Activated CD4-positive, alpha-beta T cell treated with anti-CD3 and anti-CD28 coated beads, Interleukin-2, amount 10 ng/mL, durations not matched to agents 7 days and 5 days (primary cell): ENCODE results near the gene STXBP6. TPM values are rescaled to one million over a fixed set of nuclear protein-coding genes. Genes with fewer than 3 reads are reported as not detected.

Experiments
- CTCF ChIA-PET: fragments of 350-600 bp; sonication (Branson Sonifier 250); formaldehyde crosslinking; loops from one replicate; lab custom pipeline; 2021; ENCODE audit warnings: antibody characterized with exemption; lab: Charles Lee
- POLR2A ChIA-PET: fragments of 350-600 bp; sonication (Branson Sonifier 250); formaldehyde crosslinking; loops from one replicate; lab custom pipeline; 2021; ENCODE audit warnings: antibody characterized with exemption; lab: Charles Lee
- DNase-seq: peaks from one replicate; pipeline ENCODE4 v3.0.0-alpha.2; 2020
- H3K27ac Mint-ChIP-seq: one replicate; pipeline ENCODE4 v1.8.0; 2021; ENCODE audit warnings: mild to moderate bottlenecking, moderate library complexity, mixed read lengths
- H3K27me3 Mint-ChIP-seq: one replicate; pipeline ENCODE4 v1.8.0; 2021; ENCODE audit warnings: mixed read lengths
- H3K36me3 Mint-ChIP-seq: one replicate; pipeline ENCODE4 v1.8.0; 2021; ENCODE audit warnings: low read depth, mixed read lengths
- H3K4me1 Mint-ChIP-seq: one replicate; pipeline ENCODE4 v1.8.0; 2021; ENCODE audit warnings: mixed read lengths
- H3K4me3 Mint-ChIP-seq: one replicate; pipeline ENCODE4 v1.8.0; 2021; ENCODE audit warnings: mild to moderate bottlenecking, moderate library complexity, mixed read lengths
- H3K9me3 Mint-ChIP-seq: one replicate; pipeline ENCODE4 v1.8.0; 2021; ENCODE audit warnings: mixed read lengths
- total RNA-seq, 2 experiments: library from RNA; stranded (reverse); gene quantifications; one replicate each; pipeline ENCODE4 v1.2.3, GENCODE V29; 2021

The STXBP6 gene
- total RNA-seq, result not detected

DNA sequence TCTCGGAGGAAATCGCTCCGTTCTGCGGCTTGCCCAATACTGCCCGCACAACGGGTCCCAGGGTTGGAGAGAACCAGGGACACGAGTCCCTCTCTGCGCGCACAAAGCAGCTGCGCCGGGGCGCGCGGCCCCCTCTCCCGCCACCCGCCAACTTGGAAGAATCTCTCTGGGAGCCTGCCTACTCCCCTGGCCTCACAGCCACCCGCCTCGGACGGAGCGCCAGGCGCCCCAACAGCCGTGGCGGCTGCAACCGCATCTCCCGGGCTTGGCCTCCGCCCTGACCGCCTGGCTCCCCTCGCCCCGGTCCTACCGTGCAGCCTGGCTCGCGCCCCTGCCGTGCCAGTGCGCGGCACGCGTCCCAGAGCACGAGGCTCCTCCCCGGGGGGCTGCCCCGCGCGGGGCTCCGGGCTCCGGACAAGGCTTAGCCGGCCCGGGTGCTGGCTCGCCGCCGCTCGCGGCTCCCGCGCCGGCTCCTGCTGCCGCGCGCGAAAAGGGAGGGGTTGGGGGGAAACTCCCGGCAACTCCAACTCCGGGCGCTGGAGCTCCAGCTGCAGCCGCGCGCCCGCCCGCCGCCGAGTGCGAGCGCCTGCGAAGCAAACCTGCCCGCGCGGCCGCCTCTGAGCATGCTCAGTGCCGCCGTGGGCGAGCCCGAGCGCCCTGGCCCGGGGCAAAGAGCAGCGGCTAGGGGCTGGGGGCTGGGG is at the start of gene STXBP6:
STXBP6 (minus strand) TSS at position 580 of the 701 bp plus-strand sequence. CDS start 75,329 bp downstream, outside the sequence.
- Mint-ChIP-seq H3K27ac (no peak within 1 kb of the TSS), H3K27me3 (peaks cover 60% of the 10 kb centered on the region), H3K4me1 (peaks cover 11% of the 10 kb centered on the region), H3K9me3 (no peaks in the 10 kb centered on the region), H3K4me3 (peak within 1 kb of the TSS; percentile 32), H3K36me3 (peaks cover 2% of the 10 kb centered on the region)
- POLR2A ChIA-PET, result no interaction called here
- DNase-seq, result no peak
- CTCF ChIA-PET, result interaction anchor here (0.5 kb wide), 1 partner anchor 53 kb away, joined by 3 read pairs; no protein-coding TSS in a partner anchor

DNA sequence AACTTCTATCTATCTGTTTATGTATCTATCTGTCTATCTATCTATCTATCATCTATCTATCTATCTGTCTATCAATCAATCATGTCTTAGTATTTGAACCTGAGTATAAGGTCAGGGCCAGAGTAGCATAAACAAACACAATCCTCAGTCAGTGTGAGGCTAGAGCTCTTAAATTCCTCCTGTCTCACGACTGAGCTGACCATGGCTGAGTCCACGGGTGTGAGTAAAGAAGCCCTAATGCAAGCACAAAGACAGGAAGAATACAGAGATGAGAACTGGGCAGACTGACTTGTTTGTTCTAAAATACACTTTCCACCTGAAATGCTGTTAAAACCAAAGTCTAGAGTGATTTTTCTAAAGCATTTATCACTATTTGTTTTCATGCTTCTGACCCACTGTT is 47.2 kb upstream of the STXBP6 start:
- Mint-ChIP-seq H3K9me3 (no peaks in the 10 kb centered on the region), H3K4me1 (no peaks in the 10 kb centered on the region), H3K36me3 (no peaks in the 10 kb centered on the region), H3K27ac (no peak overlapping the region), H3K4me3 (no peak overlapping the region), H3K27me3 (peaks cover 17% of the 10 kb centered on the region)
- ChIA-PET POLR2A (no interaction called here), CTCF (interaction anchor here (1.0 kb wide), 1 partner anchor 35 kb away, joined by 3 read pairs; no protein-coding TSS in a partner anchor)
- no peak for DNase-seq

DNA sequence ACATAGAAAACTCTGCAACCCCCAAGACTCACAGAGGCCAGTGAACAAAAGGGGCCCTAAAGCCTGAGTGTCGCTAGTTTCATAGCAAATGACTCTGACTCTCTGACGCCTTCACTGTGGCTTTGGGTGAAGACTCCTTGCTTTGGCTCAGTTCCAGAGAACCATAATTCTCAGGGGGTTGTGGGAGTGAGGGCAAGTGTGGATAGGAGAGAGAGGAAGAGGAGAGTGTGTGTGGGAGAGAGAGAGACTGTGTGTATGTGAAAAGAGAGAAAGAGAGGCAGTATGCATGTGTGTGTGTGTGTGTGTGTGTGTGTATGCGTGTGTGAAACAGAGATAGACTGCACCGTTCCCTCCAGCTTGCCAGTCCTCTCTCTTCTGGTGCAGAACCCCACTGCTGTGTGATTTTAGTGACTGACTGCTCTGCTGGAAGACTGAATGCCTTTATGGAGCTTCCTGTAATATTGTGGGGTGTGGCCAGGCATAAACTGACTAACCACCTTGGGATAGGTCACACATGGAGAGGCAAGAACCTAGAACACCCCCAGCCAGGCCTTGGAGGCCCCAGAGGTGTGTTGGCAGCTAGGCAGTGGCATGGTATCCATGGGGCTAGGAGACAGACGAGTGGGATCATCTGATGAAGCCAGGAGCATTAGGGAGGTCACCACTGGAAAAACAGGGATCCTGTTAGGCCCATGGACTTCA is 45.9 kb upstream of the STXBP6 start:
- H3K27me3 Mint-ChIP-seq, result peaks cover 20% of the 10 kb centered on the region
- H3K9me3 Mint-ChIP-seq, result no peaks in the 10 kb centered on the region
- H3K4me3 Mint-ChIP-seq, result no peak overlapping the region
- CTCF ChIA-PET, result interaction anchor here (0.8 to 1.0 kb wide), 2 partner anchors 17 to 36 kb away, joined by 3 read pairs; no protein-coding TSS in a partner anchor
- no peaks in the 10 kb centered on the region for H3K36me3 Mint-ChIP-seq
- DNase-seq, result no peak
- H3K27ac Mint-ChIP-seq, result no peak overlapping the region
- no peaks in the 10 kb centered on the region for H3K4me1 Mint-ChIP-seq
- POLR2A ChIA-PET, result no interaction called here

DNA sequence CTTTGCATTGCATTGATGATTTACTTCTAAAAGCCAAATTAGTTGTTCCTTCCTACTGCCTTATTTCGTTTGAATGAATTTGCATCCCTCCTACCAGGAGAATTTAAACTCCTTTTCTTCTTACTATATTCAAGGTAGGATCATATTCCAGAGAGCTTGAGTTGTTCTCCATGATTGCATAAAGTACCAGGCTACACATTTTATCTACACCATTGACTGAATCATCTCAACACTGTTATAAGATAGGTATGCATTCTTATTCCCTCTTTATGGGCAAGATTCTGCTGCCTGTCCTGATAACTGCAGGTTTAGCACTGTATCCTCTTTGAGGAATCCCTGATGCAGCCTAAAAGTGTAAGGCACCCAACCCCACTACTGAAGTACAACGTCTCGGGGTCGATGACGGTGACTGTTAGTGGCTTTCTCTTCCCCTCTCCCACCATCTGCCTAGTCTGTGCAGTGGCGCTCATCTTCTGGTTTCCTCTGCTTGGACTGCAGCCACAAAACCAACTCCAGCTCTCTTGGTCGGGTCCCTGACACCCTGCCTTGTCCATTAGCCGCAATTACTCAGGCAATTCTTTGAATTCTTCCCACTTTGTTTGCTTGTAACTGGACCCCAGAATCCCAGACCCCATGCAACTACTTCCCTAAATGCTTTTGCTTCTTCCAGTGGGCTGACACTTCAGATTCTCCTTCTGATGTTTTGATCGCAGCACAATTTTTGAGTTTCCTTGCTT is 44.4 kb upstream of the STXBP6 start:
- H3K27me3 Mint-ChIP-seq, result peaks cover 20% of the 10 kb centered on the region
- H3K9me3 Mint-ChIP-seq, result no peaks in the 10 kb centered on the region
- ChIA-PET POLR2A (no interaction called here), CTCF (no interaction called here)
- no peak overlapping the region for H3K4me3 Mint-ChIP-seq
- no peak for DNase-seq
- no peaks in the 10 kb centered on the region for H3K36me3 Mint-ChIP-seq
- no peaks in the 10 kb centered on the region for H3K4me1 Mint-ChIP-seq
- no peak overlapping the region for H3K27ac Mint-ChIP-seq

DNA sequence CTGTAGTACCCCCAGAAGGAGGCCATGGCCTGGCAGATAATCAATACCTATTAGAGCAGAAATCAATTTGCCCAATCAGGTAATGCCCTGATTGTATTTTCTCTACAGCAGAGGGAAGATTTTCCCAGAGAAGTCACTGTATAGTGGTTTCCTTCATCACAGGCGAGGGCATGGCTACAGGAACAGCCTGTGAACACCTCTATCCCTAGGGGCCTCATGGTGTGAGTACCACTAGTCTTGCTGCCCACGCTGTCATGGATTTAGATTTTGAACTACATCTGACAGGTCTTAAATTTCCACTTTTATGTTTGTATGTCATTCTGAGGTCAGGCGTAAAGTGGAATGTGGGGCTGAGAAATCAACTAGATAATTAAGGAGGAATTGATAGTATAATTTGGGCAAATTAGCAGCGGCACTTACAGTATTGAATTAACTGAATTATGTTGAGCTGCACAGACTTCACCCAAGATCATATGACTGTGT is 42.4 kb upstream of the STXBP6 start:
- no peak overlapping the region for H3K4me3 Mint-ChIP-seq
- H3K9me3 Mint-ChIP-seq, result no peaks in the 10 kb centered on the region
- ChIA-PET POLR2A (no interaction called here), CTCF (no interaction called here)
- DNase-seq, result no peak
- H3K27me3 Mint-ChIP-seq, result peaks cover 23% of the 10 kb centered on the region
- no peak overlapping the region for H3K27ac Mint-ChIP-seq
- H3K36me3 Mint-ChIP-seq, result no peaks in the 10 kb centered on the region
- no peaks in the 10 kb centered on the region for H3K4me1 Mint-ChIP-seq

DNA sequence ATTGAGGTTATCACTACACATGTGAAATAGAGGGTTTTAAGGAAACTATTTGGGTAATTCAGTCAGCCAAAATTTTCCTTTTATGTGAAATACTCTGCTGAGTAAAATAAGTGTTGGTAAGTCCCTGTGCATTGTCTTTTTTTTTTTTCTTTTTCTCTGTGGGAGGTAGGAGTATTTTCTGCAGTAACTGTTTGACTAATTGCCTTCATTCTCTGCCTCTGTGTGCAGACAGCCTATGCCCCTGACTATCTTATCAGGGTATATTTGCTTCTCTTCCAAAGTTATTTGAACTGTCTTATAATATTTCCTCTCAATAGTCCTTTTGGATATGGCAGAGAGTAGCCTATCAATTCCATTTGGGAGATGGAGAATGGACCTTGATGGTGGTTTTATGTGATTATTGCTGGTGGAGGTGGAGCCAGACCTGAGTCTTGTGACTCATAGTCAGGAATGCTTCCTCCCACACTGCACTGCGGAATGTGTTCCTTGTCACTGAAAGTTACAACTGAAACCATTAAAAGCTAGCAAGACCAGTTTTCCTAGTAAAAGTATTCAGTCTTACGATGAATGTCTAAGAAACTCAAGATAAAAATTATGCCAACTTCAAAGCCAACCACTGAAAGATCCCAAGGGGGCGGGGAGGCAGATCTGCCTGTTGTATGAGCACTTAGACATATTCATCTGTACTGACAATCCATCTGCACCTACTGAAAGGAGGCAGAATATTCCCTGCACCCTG is 40.9 kb upstream of the STXBP6 start:
- Mint-ChIP-seq H3K4me3 (no peak overlapping the region), H3K27ac (no peak overlapping the region), H3K4me1 (no peaks in the 10 kb centered on the region), H3K27me3 (peaks cover 25% of the 10 kb centered on the region), H3K36me3 (no peaks in the 10 kb centered on the region), H3K9me3 (no peaks in the 10 kb centered on the region)
- no peak for DNase-seq
- CTCF ChIA-PET, result no interaction called here
- POLR2A ChIA-PET, result no interaction called here

DNA sequence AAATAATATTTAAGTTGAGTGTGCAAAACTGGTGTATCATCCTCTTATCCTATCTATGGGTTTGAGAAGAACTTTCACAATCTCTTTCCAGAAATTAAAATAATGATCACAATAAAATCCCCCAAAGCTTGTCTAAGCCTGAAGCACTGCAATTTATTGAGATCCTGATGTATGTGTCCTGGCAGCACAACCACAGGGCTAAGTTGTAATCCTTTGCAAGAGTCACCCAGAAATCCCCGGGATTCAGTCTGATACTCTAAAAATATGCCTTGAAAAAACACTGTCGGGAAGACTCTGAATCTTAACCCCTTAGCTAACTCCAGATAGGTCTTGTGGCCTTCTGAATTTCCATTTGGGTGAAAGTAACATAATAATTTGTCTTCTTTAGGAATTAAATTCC is 40.3 kb upstream of the STXBP6 start:
- no peak for DNase-seq
- Mint-ChIP-seq H3K36me3 (no peaks in the 10 kb centered on the region), H3K27ac (no peak overlapping the region), H3K4me1 (no peaks in the 10 kb centered on the region), H3K27me3 (peaks cover 23% of the 10 kb centered on the region), H3K4me3 (no peak overlapping the region), H3K9me3 (no peaks in the 10 kb centered on the region)
- POLR2A ChIA-PET, result no interaction called here
- CTCF ChIA-PET, result no interaction called here

DNA sequence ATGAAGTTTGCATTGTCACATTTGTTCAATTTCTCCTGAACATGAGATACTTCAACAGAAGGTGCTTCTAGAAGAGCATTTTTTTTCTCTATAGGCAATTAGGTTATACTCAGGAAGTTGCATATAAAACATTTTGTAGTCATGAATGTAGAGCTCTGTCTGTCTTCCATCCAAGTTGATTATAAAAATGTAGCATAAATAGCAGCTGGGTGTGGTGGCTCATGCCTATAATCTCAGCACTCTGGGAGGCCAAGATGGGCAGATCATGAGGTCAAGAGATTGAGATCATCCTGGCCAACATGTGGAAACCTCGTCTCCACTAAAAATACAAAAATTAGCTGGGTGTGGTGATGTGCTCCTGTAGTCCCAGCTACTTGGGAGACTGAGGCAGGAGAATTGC is 39.5 kb upstream of the STXBP6 start:
- no peak overlapping the region for H3K27ac Mint-ChIP-seq

DNA sequence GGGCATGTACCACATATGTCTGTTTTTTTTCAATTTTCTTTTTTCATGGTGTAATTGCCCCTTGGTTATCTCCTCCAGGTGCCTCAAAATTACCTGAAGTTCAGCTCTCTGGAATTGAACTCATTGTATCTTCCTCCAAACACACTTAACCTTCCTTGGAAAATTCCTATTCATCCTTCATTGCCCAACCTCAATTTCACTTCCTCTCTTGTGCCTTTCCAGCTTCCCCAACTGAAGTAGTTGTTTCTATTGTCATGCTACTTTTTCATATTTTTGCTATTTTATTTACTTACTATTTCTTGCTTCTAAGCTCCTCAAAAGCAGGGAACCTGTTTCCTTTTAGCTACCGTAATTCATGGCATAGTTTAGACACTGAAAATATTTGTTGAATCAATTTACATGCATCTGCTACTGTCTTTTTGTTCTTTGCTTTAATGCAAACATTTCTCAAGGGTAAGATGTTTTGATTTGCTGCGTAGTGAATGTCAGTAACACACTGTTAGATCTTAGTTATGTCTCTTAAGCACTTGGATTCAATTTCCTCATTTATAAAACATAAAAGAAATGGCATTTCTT is 37.0 kb upstream of the STXBP6 start:
- Mint-ChIP-seq H3K4me3 (no peak overlapping the region), H3K9me3 (no peaks in the 10 kb centered on the region), H3K36me3 (no peaks in the 10 kb centered on the region), H3K27me3 (peaks cover 8% of the 10 kb centered on the region), H3K4me1 (no peaks in the 10 kb centered on the region), H3K27ac (no peak overlapping the region)
- DNase-seq, result no peak
- ChIA-PET POLR2A (no interaction called here), CTCF (no interaction called here)

More for the DNA sequence above, 39.5 kb upstream of the STXBP6 start:
- Mint-ChIP-seq H3K4me1 (no peaks in the 10 kb centered on the region), H3K27me3 (peaks cover 18% of the 10 kb centered on the region), H3K4me3 (no peak overlapping the region), H3K36me3 (no peaks in the 10 kb centered on the region), H3K9me3 (no peaks in the 10 kb centered on the region)
- CTCF ChIA-PET, result no interaction called here
- POLR2A ChIA-PET, result no interaction called here
- DNase-seq, result no peak

DNA sequence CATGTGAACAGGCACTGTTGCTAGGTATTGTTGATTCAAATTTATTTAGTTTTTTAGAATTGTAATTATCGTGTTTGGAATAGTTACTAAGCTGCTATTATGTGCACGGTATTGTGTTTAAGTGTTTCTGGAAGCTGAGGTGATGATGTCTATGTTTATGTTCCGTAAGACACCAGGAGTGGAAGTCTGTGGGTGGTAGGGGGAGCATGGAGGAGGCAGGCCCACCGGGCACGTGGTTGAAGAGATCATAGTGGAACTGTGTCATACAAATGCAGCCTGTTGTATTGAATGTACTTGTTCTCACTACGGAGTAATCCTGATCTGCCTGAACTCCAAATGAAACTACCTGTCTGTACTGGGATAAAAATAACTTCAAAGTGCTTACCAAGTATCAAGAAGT is 36.1 kb upstream of the STXBP6 start:
- Mint-ChIP-seq H3K9me3 (no peaks in the 10 kb centered on the region), H3K4me1 (no peaks in the 10 kb centered on the region), H3K36me3 (no peaks in the 10 kb centered on the region), H3K27me3 (peaks cover 7% of the 10 kb centered on the region), H3K27ac (no peak overlapping the region), H3K4me3 (no peak overlapping the region)
- ChIA-PET CTCF (no interaction called here), POLR2A (no interaction called here)
- no peak for DNase-seq

DNA sequence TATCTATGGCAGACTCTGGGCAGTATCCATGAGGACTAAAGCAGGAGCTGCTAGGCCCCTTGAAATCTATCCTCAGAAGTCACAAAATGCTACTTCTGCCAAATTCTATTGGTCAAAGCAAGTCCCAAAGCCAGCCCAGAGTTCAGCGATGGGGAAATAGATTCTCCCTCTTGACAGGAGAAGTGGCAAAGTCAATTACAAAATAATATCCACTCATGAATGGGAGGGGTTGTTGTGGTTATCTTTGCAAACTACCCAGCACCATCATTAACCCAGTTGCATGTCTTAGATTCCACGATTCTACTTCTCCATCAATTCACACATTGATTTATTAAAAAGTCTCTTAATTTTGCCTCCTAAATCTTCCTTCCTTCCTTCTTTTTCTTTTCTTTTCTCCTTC is 30.7 kb upstream of the STXBP6 start:
- Mint-ChIP-seq H3K4me1 (no peaks in the 10 kb centered on the region), H3K9me3 (no peaks in the 10 kb centered on the region), H3K4me3 (no peak overlapping the region), H3K27me3 (peaks cover 5% of the 10 kb centered on the region), H3K27ac (no peak overlapping the region), H3K36me3 (no peaks in the 10 kb centered on the region)
- no peak for DNase-seq
- CTCF ChIA-PET, result no interaction called here
- POLR2A ChIA-PET, result no interaction called here

DNA sequence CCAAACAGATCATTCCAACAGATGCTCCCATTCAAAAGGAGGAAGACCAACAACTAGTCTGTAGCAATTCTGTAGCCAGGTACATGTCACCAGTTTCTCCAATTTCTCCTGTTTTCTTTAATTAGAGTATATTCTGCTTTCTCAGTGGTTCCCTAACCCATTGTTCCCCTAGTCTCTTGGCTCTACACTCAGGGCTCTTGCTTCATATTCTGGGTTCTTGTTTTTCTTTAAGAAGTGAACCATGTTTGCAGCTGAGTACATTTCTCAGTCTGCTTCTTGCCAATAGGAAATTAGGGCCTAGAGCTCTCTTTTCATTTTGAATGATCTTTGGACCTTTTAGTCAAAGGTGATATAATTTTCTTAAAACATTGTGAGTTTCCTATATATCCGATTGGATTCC is 29.4 kb upstream of the STXBP6 start:
- no peaks in the 10 kb centered on the region for H3K36me3 Mint-ChIP-seq
- H3K4me3 Mint-ChIP-seq, result no peak overlapping the region
- H3K27me3 Mint-ChIP-seq, result peaks cover 6% of the 10 kb centered on the region
- CTCF ChIA-PET, result no interaction called here
- POLR2A ChIA-PET, result no interaction called here
- no peak overlapping the region for H3K27ac Mint-ChIP-seq
- no peaks in the 10 kb centered on the region for H3K4me1 Mint-ChIP-seq
- no peak for DNase-seq
- no peaks in the 10 kb centered on the region for H3K9me3 Mint-ChIP-seq
